HG03575 (cell line): ENCODE data around the gene GABRG3.

Experiments used
- ATAC-seq: cut with Tn5 transposase; IDR thresholded peaks from one replicate; pipeline ENCODE4 v1.9.1; 2021; ENCODE audit not compliant: unreplicated experiment, insufficient number of reproducible peaks, low FRiP score; ENCODE audit errors: extremely low read depth

Gene GABRG3

DNA sequence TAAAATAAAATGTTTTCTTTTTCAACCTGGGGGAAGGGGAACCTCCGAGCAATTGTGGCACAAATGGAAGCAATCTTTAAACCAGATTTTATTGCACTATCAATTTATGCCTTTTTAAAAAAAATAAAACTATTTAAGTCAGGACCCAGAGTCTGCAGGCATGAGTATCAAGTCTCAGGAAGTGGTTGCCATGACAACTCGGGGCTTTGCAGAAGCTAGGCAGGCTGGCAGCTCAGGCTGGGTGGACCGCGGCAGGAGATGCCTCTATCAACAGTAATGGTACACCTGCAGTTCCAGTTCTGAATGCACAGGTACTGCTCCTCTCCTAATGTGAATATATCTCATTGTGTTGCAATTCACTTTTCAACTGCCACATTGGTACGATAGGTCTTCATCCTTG, 447.7 kb downstream of the GABRG3 start:
- no peak for ATAC-seq

DNA sequence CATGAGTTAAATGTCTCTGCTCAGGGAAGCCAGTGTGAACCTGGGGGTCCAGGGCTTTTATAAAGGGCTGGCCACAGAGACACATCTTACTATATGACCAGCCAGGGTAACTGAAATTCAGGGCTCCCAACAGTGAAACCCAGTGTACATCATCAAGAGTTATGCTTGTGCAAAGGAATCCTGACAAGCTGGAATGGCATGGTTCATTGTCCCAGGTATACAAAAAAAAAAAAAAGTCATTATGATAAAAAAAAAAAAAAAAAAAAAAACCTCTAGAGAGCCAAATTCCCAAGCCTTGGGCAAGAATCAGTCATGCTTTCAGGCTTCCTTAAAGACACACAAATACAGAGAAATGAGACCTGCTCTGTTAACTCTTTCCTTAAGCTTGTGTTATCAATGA, 452.0 kb downstream of the GABRG3 start:
- ATAC-seq, result no peak

DNA sequence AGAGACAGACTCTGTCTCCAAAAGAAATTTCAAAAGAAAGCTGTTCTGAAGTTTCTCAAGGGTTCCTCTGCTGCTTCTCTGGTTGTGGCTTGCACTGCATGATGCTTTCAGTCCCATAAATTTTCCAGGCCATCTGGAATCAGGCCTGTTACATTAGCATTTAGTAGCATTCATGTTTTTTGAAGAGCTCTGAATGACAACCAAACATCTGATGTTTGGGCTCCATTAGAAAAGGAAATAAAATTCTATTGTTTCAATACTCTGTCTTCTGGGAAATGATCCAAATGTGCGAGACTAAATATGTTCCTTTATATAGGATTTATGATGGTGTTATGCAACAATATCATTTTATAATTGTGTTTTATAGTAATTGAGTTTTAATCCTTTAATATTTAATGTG, 455.8 kb downstream of the GABRG3 start:
- ATAC-seq, result no peak

DNA sequence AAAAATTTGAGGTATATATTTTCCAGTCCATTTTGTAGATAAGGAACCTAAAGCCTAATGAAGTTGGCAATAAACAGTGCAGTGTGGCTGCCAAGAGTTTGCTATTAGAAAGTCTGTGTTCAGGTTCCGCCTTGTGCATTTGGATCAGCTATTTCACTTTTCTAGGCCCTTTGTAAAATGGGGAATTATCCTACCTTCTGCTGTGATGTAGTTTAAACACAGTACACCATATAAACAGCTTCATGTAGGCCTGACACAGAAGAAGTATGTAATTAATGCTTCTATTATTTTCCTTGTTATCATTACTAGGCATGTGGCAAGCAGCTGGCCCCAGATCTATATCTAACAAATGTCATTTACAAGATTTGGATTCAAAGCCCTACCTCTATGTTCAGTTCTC, 456.3 kb downstream of the GABRG3 start:
- no peak for ATAC-seq

GRCh38 chr15:27428151-27428550, 457.2 kb downstream of the GABRG3 start:
- ATAC-seq, result no peak

- no peak for ATAC-seq
These were observed 458.6 kb downstream of the GABRG3 start for GRCh38 chr15:27429577-27429976.

GRCh38 chr15:27433604-27434003, 462.6 kb downstream of the GABRG3 start:
- ATAC-seq, result no peak

DNA sequence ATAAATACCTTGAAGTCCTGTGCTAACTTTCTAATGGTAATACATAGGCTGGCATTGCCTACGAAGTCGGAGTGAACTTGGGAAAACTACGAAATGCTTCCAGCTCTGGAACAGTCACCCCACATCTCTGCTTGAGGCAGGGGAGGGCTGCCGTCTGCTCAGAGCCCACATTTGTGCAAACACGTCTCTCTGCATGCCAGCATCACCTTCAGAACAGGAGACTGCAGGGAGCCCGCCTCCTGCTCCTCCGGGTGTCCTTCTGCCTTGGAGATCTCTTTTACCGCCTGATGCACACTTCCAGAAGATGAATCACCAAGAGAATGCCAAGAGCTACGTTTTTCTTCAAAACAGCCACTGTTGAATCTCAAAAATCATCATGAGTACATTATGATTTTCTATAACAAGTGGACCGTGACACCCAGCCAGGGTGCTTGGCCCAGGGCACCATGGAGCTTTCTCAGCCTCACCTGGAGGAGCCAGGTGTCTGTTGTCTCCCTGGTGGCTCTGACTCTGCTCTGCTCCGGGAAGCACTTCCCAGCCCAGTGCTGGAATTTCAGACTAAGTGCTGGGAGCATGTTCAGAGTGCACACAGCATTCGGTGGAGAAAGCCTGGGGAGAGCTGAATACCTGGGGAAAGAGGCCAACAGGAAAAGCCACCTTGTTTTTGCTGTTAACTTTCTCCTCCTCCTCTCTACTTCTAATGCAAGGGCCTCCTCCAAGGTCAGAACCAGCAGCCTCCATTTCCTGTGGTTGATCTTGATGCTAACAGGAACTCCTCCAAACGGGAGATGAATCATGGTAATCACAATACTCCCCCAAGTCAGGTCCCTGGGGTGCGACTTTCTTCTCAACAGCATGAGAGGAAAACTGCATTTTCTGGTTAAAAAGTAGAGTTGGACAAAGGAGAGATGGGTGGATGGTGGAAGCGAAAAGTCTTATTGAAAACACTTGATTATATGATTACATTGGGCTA, 467.7 kb downstream of the GABRG3 start:
- ATAC-seq, result no peak

DNA sequence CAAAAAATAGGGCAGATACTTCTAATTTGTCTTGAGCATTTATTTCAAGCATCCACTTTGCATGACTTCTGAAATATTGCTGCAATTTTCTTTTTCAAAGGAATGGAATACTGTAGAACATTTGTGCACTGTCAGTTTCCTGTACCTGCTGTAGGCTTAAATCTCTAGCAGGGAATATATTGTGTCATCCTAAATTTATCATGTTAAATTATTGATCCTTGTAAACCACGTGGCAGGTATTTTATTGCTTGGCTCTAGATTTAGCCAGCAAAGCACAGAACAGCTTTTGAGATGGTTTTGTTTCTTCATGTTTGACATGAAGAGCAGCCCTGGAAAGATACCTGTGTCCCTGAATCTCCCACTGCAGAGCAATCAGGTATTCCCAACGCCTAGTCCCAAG, 470.1 kb downstream of the GABRG3 start:
- no peak for ATAC-seq

GRCh38 chr15:27448234-27448633, 477.3 kb downstream of the GABRG3 start:
- no peak for ATAC-seq

- no peak for ATAC-seq
These were observed 478.0 kb downstream of the GABRG3 start for GRCh38 chr15:27448986-27449385.

- no peak for ATAC-seq
These were observed 479.0 kb downstream of the GABRG3 start for GRCh38 chr15:27449941-27450340.

DNA sequence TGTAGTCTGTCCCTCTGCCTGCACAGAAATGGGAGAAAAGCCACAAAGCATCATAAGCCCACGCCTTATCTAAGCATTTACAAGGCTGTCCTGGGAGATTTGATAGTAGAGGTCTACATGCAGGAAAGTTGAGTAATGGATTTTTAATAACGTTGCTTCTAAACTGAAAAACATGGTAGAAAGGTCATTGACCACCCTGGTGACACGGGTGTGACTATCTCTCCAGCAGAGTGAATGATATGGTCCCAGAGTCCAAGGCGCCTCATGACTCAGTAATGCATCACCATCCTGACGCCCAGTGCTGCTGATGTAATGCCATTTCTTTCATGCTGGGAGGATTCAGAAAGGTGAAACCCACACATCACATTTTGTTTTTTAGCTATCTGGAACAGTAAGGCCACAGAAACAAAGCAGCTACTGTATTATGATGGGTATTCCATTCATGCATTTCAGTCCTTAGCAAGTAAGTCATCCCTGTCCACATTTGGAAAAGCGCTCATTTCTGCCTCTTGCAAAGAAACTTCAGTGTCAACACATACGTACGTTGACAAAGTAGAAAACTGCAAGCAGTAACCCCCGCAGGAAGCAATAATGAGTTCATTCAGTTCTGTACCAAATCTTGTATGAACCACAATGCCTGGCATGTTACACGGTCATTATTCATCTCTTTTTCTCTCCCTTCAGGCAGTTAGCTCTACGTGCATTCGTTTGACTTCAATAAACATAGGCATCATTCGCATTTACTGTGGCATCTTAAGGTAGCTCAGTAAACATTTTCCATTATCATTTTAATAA, 483.5 kb downstream of the GABRG3 start:
- no peak for ATAC-seq

DNA sequence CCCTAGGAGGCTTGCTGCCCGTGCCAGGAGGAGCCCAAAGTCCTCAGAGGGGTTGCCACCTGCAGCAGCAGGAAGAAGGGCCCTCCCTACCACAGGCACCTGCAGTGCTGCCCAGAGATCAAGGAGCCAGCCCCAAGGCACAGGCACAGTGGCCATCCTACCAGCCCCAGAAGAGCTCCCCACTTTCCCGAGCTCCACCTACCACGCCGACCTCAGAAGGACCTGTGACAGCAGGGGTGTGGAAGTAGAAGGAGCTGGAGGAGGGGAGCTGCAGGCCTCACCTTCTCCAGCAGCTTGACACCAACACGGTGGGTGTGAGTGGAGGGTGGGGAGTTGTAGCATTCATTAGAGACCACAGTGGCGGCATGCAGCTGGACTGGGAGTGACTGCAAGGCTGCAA, 485.8 kb downstream of the GABRG3 start:
- ATAC-seq, result no peak

GRCh38 chr15:27457766-27458165, 486.8 kb downstream of the GABRG3 start:
- ATAC-seq, result no peak

DNA sequence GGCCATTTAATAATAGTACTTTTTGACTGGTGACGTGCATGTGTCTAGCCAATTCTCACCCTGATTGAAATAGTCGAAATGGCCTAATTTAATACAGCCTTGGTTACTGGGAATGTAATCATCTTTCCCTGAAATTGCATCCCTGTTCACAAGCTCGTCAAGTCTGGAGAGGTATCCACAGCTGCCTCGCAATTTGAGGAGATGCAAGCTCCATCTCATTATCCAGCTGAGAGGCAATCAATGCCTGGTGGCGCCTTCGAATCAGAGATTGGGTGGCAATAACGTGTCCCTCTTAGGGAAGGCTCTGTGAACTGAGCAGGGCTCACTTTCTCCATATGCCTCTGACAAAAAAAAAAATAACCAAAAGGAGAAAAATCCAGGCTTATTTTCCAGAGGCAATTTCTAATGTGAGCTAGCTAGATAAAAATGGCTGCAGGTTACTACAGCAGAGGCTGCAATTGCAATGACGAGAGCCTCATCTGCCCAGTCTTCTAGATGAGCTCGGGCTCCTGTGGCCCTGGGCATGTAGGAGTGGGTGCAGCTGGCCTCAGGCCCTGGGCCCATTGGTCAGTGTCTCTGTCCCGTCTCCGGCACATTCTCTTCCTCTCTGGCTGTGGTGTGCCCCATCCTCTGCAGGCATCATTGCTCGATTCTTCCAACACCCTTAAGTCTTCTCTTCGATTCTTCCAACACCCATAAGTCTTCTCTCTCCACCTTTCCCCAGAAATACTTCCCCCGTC, 487.5 kb downstream of the GABRG3 start:
- ATAC-seq, result no peak

- no peak for ATAC-seq
These were observed 488.9 kb downstream of the GABRG3 start for GRCh38 chr15:27459836-27460235.

- ATAC-seq, result no peak
These were observed 490.2 kb downstream of the GABRG3 start for GRCh38 chr15:27461181-27461580.

DNA sequence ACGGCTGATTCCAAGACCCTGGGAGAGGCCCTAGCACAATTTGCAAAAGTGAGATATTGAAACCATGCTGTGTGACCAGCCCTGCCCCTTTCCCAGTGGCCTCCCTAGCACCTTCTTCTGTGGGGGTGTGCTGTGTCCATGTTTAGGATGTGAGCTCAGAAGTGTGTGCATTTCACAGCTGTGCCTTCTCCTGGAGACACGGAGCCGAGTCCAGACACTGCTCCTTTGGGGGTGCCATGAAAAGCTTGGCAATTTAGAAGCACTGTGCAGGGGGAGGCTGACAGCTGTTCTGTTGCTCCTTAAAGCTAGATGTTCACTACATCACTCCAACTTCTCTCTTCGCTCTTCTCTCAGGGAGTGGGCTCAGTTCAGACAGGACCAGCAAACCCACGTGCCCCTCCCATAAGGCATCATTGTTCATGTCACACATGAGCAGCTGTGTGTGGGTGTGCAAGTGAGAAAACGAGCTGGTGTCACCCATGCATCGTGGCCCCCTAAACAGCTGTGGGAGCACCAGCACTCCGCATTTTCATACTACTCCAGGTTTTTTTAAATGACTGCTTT, 492.6 kb downstream of the GABRG3 start:
- ATAC-seq, result no peak
